ENCODE results near the gene COX8A. TPM values are rescaled to one million over a fixed set of nuclear protein-coding genes. Genes with fewer than 3 reads are reported as not detected.

COX8A gene
- total and polyA plus RNA-seq, 2 of the 13 experiments (the other 11 are each of a cell fraction or from before 2014, with no cell fraction given), result 202 to 406 TPM

DNA sequence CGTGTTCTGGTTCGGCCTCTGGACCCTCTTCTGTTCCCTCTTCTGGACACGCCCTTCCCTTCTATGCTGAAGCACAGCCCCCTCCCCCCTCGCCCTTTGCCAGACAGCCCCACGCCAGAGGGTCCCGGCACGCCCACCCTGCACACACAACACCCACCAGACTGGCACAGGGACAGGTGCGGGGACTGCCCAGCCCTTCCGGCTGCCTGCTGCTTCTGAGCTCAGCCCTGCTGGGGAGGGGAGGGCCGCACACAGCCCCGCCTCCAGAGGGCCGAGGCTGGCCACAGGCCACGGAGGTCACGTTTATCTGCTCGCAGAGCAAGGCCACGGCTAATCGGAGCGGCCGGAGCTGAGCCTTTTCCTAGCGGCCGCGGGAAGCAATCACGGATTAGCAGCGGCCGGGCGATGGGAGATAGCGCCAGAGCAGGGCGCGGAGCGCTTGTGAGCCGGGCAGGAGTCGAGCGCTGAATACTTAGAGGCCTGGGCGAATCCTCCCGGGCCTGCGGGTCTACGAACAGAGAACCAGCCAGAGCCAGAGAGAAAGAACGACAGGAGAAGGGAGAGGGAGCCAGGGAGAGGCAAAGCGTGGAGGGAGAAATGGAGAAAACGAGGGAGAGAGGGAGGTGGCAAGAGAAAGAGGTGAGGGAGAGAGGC, 33.3 kb downstream of the COX8A start (continued):
- TF ChIP-seq, protein P1, sequence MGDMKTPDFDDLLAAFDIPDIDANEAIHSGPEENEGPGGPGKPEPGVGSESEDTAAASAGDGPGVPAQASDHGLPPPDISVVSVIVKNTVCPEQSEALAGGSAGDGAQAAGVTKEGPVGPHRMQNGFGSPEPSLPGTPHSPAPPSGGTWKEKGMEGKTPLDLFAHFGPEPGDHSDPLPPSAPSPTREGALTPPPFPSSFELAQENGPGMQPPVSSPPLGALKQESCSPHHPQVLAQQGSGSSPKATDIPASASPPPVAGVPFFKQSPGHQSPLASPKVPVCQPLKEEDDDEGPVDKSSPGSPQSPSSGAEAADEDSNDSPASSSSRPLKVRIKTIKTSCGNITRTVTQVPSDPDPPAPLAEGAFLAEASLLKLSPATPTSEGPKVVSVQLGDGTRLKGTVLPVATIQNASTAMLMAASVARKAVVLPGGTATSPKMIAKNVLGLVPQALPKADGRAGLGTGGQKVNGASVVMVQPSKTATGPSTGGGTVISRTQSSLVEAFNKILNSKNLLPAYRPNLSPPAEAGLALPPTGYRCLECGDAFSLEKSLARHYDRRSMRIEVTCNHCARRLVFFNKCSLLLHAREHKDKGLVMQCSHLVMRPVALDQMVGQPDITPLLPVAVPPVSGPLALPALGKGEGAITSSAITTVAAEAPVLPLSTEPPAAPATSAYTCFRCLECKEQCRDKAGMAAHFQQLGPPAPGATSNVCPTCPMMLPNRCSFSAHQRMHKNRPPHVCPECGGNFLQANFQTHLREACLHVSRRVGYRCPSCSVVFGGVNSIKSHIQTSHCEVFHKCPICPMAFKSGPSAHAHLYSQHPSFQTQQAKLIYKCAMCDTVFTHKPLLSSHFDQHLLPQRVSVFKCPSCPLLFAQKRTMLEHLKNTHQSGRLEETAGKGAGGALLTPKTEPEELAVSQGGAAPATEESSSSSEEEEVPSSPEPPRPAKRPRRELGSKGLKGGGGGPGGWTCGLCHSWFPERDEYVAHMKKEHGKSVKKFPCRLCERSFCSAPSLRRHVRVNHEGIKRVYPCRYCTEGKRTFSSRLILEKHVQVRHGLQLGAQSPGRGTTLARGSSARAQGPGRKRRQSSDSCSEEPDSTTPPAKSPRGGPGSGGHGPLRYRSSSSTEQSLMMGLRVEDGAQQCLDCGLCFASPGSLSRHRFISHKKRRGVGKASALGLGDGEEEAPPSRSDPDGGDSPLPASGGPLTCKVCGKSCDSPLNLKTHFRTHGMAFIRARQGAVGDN (CRISPR knock-in tag; IDR thresholded peaks at IDR 0.05), result peak; percentile 88
- no peak for TF ChIP-seq ZBTB42 (CRISPR knock-in tag; IDR thresholded peaks at IDR 0.05)
- TF ChIP-seq FOSL2 (CRISPR knock-in tag; IDR thresholded peaks at IDR 0.05), result peak; percentile 28; the same call in 1 of the 2 replicates
- peak; percentile 86 for TF ChIP-seq SP4 (CRISPR knock-in tag; IDR thresholded peaks at IDR 0.05)
- no peak for TF ChIP-seq ZNF674 (CRISPR knock-in tag; IDR thresholded peaks at IDR 0.05; ENCODE audit: low read depth)
- TF ChIP-seq, protein P2, sequence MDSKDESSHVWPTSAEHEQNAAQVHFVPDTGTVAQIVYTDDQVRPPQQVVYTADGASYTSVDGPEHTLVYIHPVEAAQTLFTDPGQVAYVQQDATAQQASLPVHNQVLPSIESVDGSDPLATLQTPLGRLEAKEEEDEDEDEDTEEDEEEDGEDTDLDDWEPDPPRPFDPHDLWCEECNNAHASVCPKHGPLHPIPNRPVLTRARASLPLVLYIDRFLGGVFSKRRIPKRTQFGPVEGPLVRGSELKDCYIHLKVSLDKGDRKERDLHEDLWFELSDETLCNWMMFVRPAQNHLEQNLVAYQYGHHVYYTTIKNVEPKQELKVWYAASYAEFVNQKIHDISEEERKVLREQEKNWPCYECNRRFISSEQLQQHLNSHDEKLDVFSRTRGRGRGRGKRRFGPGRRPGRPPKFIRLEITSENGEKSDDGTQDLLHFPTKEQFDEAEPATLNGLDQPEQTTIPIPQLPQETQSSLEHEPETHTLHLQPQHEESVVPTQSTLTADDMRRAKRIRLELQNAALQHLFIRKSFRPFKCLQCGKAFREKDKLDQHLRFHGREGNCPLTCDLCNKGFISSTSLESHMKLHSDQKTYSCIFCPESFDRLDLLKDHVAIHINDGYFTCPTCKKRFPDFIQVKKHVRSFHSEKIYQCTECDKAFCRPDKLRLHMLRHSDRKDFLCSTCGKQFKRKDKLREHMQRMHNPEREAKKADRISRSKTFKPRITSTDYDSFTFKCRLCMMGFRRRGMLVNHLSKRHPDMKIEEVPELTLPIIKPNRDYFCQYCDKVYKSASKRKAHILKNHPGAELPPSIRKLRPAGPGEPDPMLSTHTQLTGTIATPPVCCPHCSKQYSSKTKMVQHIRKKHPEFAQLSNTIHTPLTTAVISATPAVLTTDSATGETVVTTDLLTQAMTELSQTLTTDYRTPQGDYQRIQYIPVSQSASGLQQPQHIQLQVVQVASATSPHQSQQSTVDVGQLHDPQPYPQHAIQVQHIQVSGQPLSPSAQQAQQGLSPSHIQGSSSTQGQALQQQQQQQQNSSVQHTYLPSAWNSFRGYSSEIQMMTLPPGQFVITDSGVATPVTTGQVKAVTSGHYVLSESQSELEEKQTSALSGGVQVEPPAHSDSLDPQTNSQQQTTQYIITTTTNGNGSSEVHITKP (CRISPR knock-in tag; IDR thresholded peaks at IDR 0.05; ENCODE audit: low read depth), result peak; percentile 57; the same call in 1 of the 2 replicates
- TF ChIP-seq, protein P3, sequence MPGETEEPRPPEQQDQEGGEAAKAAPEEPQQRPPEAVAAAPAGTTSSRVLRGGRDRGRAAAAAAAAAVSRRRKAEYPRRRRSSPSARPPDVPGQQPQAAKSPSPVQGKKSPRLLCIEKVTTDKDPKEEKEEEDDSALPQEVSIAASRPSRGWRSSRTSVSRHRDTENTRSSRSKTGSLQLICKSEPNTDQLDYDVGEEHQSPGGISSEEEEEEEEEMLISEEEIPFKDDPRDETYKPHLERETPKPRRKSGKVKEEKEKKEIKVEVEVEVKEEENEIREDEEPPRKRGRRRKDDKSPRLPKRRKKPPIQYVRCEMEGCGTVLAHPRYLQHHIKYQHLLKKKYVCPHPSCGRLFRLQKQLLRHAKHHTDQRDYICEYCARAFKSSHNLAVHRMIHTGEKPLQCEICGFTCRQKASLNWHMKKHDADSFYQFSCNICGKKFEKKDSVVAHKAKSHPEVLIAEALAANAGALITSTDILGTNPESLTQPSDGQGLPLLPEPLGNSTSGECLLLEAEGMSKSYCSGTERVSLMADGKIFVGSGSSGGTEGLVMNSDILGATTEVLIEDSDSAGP (CRISPR knock-in tag; IDR thresholded peaks at IDR 0.05; ENCODE audit: borderline replicate concordance), result peak; percentile 80; the same call in 1 of the 2 replicates
- TF ChIP-seq KLF11 (CRISPR knock-in tag; IDR thresholded peaks at IDR 0.05), result 0 out of 2 replicates have a peak, but pooled peaks have one; percentile 20
- TF ChIP-seq, protein P4, sequence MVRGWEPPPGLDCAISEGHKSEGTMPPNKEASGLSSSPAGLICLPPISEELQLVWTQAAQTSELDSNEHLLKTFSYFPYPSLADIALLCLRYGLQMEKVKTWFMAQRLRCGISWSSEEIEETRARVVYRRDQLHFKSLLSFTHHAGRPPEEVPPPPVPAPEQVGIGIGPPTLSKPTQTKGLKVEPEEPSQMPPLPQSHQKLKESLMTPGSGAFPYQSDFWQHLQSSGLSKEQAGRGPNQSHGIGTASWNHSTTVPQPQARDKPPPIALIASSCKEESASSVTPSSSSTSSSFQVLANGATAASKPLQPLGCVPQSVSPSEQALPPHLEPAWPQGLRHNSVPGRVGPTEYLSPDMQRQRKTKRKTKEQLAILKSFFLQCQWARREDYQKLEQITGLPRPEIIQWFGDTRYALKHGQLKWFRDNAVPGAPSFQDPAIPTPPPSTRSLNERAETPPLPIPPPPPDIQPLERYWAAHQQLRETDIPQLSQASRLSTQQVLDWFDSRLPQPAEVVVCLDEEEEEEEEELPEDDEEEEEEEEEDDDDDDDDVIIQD (CRISPR knock-in tag; IDR thresholded peaks at IDR 0.05; ENCODE audit: low read depth), result no peak
- peak; percentile 82 for TF ChIP-seq RXRB (CRISPR knock-in tag; IDR thresholded peaks at IDR 0.05; ENCODE audit: borderline replicate concordance)
- TF ChIP-seq ZNF264 (CRISPR knock-in tag; IDR thresholded peaks at IDR 0.05), result peak; percentile 89
- no peak for TF ChIP-seq ATF1 (CRISPR knock-in tag; IDR thresholded peaks at IDR 0.05)
- no peak for TF ChIP-seq ARID2 (CRISPR knock-in tag; IDR thresholded peaks at IDR 0.05; ENCODE audit: borderline replicate concordance)
- TF ChIP-seq HCFC1 (IDR thresholded peaks at IDR 0.05; ENCODE audit: low read depth, low read length), result no peak
- TF ChIP-seq, protein P5, sequence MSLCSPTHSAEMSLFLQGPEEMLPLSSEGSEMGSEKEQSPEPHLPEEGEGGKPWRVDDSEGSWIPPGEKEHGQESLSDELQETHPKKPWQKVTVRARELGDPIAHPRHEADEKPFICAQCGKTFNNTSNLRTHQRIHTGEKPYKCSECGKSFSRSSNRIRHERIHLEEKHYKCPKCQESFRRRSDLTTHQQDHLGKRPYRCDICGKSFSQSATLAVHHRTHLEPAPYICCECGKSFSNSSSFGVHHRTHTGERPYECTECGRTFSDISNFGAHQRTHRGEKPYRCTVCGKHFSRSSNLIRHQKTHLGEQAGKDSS (CRISPR knock-in tag; IDR thresholded peaks at IDR 0.05; ENCODE audit: borderline replicate concordance, low read depth), result peak; percentile 42; the same call in 1 of the 2 replicates
- TF ChIP-seq MIXL1 (CRISPR knock-in tag; IDR thresholded peaks at IDR 0.05), result peak; percentile 48; the same call in 1 of the 2 replicates

Data from HepG2 (cell line).